Osteocyte (in vitro differentiated cells): Measurements from ENCODE around the gene CACNA1A. TPM values are rescaled to one million over a fixed set of nuclear protein-coding genes. Genes with fewer than 3 reads are reported as not detected.

Source experiments
- DNase-seq: peaks from one replicate; pipeline ENCODE4 v3.0.0; 2021; ENCODE audit warnings: mixed read lengths; ENCODE audit not compliant: unreplicated experiment; ENCODE audit errors: extremely low spot score
- H3K27ac Mint-ChIP-seq: one replicate; pipeline ENCODE4 v1.8.0; 2021; ENCODE audit warnings: mild to moderate bottlenecking, mixed read lengths; ENCODE audit not compliant: unreplicated experiment
- H3K27me3 Mint-ChIP-seq: one replicate; pipeline ENCODE4 v1.8.0; 2021; ENCODE audit warnings: mixed read lengths; ENCODE audit not compliant: unreplicated experiment
- H3K36me3 Mint-ChIP-seq: one replicate; pipeline ENCODE4 v1.8.0; 2021; ENCODE audit warnings: mixed read lengths; ENCODE audit not compliant: unreplicated experiment
- H3K4me1 Mint-ChIP-seq: one replicate; pipeline ENCODE4 v1.8.0; 2021; ENCODE audit warnings: mixed read lengths; ENCODE audit not compliant: unreplicated experiment
- H3K4me3 Mint-ChIP-seq: one replicate; pipeline ENCODE4 v1.8.0; 2021; ENCODE audit warnings: mild to moderate bottlenecking, moderate library complexity, mixed read lengths; ENCODE audit not compliant: unreplicated experiment
- H3K9me3 Mint-ChIP-seq: one replicate; pipeline ENCODE4 v1.8.0; 2021; ENCODE audit warnings: mixed read lengths; ENCODE audit not compliant: unreplicated experiment
- total RNA-seq: library from RNA; stranded (reverse); gene quantifications from 2 replicates; pipeline ENCODE4 v1.2.1, GENCODE V29; 2021
- TF ChIP-seq, protein P1 (sequence below): fragments of 200-600 bp; sonication (generic); IDR thresholded peaks from 2 replicates; pipeline ENCODE4 v1.5.0; 2021; ENCODE audit warnings: antibody characterized with exemption, mild to moderate bottlenecking, moderate library complexity

Gene CACNA1A
- total RNA-seq, 1 donor from 2014 or later, result 2.3 TPM

DNA sequence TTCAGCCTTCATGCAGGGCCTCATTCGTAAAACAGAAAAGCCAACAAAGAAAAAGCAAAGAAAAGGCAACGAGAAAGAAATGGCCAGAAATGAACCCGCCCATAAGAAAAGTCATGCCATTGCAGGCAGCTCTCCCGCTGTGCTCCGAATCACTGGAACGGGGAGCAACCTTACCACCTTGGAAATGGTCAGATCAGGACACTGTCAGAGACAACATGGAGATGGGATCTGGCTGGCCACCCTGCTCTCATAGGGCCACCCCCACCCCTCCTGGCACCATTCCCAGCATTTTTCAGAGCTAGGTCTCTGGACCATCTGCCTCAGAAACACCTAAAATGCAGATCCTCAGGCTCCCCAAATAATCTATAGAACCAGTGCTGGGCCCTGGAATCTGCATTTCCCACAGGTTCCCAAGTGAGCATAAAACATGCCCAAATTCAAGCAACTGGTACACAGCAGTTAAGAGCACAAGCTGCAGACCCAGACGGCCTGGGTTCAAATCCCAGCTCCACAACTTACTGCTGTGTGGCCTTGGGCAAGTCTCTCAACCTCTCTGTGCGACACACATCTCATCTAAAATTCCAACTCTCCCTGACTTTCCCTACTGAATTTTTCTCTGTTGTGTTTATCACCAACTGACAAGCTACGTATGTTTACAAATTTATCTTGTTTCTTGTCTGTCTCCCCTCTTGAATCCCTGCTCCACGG is 204.5 kb downstream of the CACNA1A start:
- DNase-seq, result no peak
- Mint-ChIP-seq H3K4me3 (no peak overlapping the region), H3K4me1 (peaks cover 6% of the 10 kb centered on the region), H3K27ac (no peak overlapping the region), H3K27me3 (peaks cover 5% of the 10 kb centered on the region), H3K9me3 (no peaks in the 10 kb centered on the region), H3K36me3 (no peaks in the 10 kb centered on the region)
- TF ChIP-seq, protein P1, sequence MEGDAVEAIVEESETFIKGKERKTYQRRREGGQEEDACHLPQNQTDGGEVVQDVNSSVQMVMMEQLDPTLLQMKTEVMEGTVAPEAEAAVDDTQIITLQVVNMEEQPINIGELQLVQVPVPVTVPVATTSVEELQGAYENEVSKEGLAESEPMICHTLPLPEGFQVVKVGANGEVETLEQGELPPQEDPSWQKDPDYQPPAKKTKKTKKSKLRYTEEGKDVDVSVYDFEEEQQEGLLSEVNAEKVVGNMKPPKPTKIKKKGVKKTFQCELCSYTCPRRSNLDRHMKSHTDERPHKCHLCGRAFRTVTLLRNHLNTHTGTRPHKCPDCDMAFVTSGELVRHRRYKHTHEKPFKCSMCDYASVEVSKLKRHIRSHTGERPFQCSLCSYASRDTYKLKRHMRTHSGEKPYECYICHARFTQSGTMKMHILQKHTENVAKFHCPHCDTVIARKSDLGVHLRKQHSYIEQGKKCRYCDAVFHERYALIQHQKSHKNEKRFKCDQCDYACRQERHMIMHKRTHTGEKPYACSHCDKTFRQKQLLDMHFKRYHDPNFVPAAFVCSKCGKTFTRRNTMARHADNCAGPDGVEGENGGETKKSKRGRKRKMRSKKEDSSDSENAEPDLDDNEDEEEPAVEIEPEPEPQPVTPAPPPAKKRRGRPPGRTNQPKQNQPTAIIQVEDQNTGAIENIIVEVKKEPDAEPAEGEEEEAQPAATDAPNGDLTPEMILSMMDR, result no peak

- Mint-ChIP-seq H3K27ac (no peak overlapping the region), H3K27me3 (peaks cover 7% of the 10 kb centered on the region), H3K9me3 (no peaks in the 10 kb centered on the region), H3K4me3 (no peak overlapping the region), H3K36me3 (no peaks in the 10 kb centered on the region), H3K4me1 (peaks cover 6% of the 10 kb centered on the region)
- TF ChIP-seq, protein P1, result no peak
- no peak for DNase-seq
These were observed 205.8 kb downstream of the CACNA1A start for GRCh38 chr19:13300421-13301030.

DNA sequence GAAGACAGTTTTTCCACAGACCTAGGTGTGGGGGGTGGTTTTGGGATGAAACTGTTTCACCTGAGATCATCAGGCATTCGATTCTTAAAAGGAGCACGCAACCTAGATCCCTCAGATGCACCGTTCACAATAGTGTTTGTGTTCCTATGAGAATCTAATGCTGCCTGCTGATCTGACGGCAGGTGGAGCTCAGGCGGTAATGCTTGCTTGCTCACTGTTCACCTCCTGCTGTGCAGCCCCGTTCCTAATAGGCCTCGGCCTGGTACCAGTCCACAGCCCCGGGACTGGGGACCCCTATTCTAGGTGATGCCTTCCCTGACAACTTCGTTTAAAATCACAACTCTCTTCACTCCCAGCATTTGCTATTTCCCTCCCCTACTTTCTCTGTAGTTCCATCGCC is 206.4 kb downstream of the CACNA1A start:
- H3K4me1 Mint-ChIP-seq, result peaks cover 6% of the 10 kb centered on the region
- no peaks in the 10 kb centered on the region for H3K36me3 Mint-ChIP-seq
- TF ChIP-seq, protein P1, result no peak
- H3K27ac Mint-ChIP-seq, result no peak overlapping the region
- H3K27me3 Mint-ChIP-seq, result peaks cover 10% of the 10 kb centered on the region
- H3K4me3 Mint-ChIP-seq, result no peak overlapping the region
- H3K9me3 Mint-ChIP-seq, result no peaks in the 10 kb centered on the region
- DNase-seq, result no peak

GRCh38 chr19:13298565-13299481 is 207.5 kb downstream of the CACNA1A start:
- peaks cover 6% of the 10 kb centered on the region for H3K4me1 Mint-ChIP-seq
- H3K27me3 Mint-ChIP-seq, result peaks cover 12% of the 10 kb centered on the region
- TF ChIP-seq, protein P1, result no peak
- no peak overlapping the region for H3K27ac Mint-ChIP-seq
- no peak for DNase-seq
- H3K36me3 Mint-ChIP-seq, result no peaks in the 10 kb centered on the region
- no peak overlapping the region for H3K4me3 Mint-ChIP-seq
- H3K9me3 Mint-ChIP-seq, result no peaks in the 10 kb centered on the region
